KBM-7 (cell line): ENCODE data around the gene TGM2.
A peak's percentile ranks its signal among the peaks of the same experiment; 100 is the strongest.

Source experiments
- DNase-seq: peaks from one replicate; pipeline ENCODE4 v3.0.0-alpha.2; 2015
- in situ Hi-C: fragments of 300-500 bp; cut with MboI; formaldehyde crosslinking; loops from 2 replicates; pipeline ENCODE4 v1.14.3; 2020; ENCODE audit warnings: low sequenced_read_pairs, low pct_unique_long_range_greater_than_20kb, mixed read lengths

The TGM2 gene

GRCh38 chr20:38126932-38127621 lies 38.0 kb downstream of the TGM2 start:
- peak; percentile 36 for DNase-seq
- in situ Hi-C loops: no loop called here

DNA sequence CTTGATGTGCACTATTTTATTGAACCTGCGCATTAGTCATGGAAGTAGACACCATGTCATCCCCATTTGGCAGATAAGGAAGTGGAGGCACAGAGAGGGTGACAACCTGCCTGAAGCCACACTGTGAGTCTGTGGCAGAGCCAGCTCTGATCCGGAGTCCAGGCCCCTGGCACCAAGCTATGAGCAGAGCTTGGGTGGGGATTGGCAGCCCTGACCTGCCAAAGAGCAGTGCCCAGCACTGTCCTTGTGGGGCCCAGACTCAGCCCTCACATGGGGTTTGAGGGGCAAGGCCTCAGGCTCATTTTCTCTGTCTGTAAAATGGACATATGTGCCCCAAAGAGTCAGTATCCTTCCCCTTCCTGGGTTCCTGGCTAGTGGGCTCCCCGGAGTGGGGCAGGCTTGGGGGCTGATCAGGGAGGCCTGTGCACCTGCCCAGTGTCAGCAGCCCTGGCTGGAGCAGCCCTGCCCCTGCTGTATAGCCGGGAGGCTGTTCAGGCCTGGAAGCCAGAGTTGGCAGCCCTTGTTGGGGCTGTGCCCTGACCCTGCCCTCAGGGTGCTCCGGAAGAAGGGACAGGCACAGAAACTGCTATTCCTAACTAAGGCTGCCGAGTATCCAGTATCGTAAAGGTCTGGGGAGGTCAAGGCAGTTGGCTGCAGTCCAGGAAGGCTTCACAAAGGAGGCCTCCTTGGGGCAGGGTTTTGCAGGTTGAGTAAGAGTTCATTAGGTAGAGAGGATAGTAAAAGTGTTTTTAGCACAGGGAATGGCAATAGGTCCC lies 38.7 kb downstream of the TGM2 start:
- DNase-seq: no peak
- in situ Hi-C loops: no loop called here

DNA sequence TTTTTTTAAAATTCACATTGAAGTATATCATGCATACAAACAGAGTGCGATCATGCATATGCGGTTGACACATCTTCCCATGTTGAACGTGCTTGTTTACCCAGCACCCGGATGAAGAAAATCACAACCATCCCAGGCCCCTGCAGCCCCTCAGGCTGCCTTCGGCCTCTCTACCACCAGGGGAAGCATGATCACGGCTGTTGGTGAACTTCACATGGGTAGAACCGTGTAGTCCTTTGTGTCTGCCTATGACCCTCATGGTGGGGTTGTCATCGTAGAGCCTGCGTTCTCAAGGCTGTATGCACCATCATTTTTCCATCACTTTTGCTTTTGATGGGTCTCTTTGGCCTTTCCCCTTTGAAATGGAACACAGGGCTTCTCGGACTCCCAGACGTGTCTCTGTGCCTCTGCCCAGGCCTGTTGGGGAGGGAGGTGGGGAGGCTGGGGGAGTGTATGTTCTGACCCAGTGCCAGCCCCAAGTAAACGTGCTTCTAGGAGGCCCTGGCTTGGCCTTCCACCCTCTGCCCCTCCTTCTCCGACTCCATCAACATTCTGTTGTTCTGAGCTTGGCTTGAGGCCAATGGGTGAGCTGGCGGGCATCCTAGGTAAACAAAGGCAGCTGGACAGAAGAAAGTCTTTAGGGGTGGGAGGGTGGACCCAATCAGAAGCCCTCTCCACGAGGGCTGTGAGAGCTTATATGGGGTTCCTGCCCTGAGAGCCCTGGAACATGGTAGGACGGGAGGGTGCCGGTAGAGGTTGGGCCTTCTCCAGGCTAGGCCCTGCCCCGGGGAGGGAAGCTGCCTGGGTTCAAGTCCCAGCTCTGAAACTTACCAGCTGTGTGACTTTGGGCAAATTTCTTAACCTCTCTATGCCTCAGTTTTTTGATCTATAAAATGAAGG lies 39.7 kb downstream of the TGM2 start:
- no peak for DNase-seq
- in situ Hi-C loops: no loop called here

- in situ Hi-C loops: no loop called here
Observed at GRCh38 chr20:38123021-38123587, 42.0 kb downstream of the TGM2 start.

GRCh38 chr20:38121741-38122140 lies 43.3 kb downstream of the TGM2 start:
- in situ Hi-C loops: no loop called here
- DNase-seq: no peak

More at GRCh38 chr20:38123021-38123587, 42.0 kb downstream of the TGM2 start:
- no peak for DNase-seq

- DNase-seq: no peak
- in situ Hi-C loops: no loop called here
Observed at GRCh38 chr20:38120625-38120988, 44.5 kb downstream of the TGM2 start.

DNA sequence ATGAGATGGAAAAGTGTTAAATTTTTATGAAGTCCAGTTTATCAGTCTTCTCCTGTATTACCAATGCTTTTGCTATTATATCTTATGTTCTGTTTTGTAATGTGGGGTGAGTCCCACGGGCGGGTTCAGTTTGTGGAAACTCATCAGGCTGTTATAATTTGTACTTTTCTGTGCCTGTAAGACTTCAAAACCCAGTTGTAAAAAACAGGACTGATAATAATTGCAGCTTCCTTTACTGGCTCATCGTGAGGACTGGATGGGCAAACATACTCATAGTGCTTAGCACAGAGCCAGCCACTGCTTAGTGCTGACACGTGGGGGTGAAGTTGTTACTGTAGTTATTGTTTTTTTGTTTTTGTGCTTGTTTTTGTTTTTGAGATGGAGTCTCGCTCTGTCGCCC lies 45.6 kb downstream of the TGM2 start:
- DNase-seq: no peak
- in situ Hi-C loops: no loop called here

DNA sequence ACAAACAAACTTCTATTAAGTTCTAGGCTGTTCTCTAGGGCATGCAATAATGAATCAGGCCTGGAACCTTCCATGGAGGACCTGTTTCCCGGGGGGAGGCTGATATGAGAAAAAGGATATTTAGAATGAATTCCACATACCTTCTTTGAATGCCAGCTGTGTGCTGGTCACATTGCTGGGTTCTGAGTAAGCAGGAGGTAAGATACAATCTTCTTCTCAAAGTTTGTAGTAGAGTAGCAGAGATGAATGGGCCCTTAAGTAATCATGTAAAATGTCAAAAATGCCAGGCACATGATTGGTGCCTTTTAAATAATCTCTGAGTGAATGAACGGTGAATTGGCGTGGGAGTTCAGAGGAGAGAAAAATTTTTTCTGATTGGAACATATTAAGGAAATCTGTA lies 47.4 kb downstream of the TGM2 start:
- DNase-seq: no peak
- in situ Hi-C loops: no loop called here

DNA sequence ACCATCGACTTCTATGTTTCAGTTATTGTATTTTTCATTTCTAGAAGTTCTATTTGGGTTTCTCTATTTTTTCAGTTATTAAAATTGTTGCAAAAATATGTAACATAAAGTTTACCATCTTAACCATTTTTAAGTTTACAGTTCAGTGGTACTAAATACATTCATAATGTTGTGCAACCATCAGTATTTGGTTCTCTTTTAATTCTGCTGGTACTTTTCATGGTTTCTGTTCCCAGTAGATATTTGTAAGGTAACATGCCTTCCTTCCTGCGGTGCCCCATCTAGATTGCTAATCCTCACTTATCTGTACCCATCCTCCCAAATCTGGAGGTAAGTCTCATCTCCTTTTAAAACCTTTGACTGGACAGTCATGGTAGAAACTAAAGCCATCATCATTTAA lies 47.9 kb downstream of the TGM2 start:
- no peak for DNase-seq
- in situ Hi-C loops: no loop called here

DNA sequence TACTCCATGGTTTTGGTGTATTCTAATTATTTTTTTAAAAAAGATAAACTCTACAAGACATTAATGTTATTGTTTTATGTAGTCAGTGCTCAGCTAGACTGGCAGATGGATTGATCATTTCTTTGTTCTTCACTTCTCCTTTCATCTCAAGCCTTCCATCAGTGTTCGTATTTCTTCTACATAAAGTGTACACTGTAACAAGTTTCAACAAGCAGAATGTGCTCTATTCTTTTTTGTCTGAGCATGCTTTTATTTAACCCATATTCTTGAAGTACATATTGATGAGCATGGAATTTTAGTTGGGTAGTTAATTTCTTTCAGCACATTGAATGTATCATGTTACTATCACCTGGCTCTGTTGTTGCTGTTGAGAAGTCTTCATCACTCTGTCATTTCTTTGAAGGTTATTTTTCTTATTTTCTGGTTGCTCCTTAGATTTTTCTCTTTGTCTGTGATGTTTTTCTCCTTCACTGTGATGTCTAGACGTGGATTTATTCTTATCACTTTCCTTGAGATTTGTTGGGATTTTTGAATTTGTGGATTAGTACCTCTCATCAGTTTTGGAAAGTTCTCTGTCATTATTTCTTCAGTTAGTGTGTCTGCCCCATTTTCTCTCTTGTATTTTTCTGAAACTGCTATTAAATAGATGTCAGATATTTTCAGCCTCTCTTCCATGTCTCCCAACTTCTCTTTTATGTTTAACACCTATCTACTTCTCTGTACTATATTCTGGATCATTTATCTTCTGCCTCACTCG lies 48.5 kb downstream of the TGM2 start:
- in situ Hi-C loops: no loop called here
- DNase-seq: no peak

- DNase-seq: no peak
- in situ Hi-C loops: no loop called here
Observed at GRCh38 chr20:38115896-38116295, 49.2 kb downstream of the TGM2 start.

- DNase-seq: no peak
- in situ Hi-C loops: no loop called here
Observed at GRCh38 chr20:38115205-38115604, 49.9 kb downstream of the TGM2 start.

- DNase-seq: no peak
- in situ Hi-C loops: no loop called here
Observed at GRCh38 chr20:38114353-38114791, 50.7 kb downstream of the TGM2 start.

DNA sequence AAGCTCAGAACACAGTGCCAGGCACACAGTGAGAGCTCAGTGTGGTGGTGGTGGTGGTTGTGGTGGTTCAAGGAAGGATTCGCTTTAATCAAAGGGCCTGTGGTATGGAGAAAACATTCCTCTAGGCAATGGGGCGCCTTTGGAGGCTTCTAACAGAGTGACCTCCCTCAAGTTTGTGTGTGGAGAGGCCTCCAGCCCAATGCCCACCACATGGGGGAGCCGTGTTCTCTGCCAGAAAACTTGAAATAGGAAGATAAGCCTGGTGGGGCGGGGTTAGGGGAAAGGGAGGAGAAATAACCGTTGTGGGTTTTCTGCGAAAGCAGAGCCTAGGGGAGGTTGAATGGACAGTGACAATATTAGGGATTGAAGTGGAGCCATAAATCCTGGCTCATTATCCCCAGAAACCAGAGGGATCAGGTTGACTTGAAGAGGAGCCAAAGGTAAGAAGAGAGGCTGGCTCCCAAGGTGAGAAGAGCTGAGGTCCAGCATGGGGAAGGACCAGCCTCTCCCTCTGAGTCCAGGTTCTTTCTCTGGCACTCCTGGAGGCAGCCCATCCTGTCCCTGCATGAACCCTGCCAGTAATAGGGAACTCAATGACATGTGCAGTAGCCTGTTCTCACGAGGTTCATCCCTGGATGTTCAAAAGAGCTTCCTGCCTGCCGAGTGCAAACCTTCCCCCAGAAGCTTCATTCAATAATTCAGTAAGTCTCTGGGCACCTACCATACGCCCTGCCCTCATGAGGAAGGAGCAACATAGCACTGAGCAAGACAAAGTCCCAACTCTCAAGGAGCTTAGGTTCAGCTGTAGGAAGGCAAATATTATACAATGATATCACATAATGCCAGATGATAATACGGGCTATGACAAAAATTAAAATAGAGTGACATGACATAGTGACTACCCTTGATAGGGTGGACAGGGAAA lies 51.4 kb downstream of the TGM2 start:
- DNase-seq: peak; percentile 90
- in situ Hi-C loops: no loop called here

- DNase-seq: no peak
- in situ Hi-C loops: no loop called here
Observed at GRCh38 chr20:38112930-38113294, 52.2 kb downstream of the TGM2 start.

GRCh38 chr20:38112261-38112929 lies 52.7 kb downstream of the TGM2 start:
- in situ Hi-C loops: no loop called here
- DNase-seq: no peak
